SW480 (cell line): Measurements from ENCODE around the gene OVCH2.

Source experiments
- DNase-seq: peaks from one replicate; pipeline ENCODE4 v3.0.0-alpha.2; 2016; ENCODE audit warnings: low spot score

Gene OVCH2

GRCh38 chr11:7639643-7640025, 66.6 kb downstream of the OVCH2 start:
- DNase-seq, result no peak
